Activated naive CD4-positive, alpha-beta T cell treated with anti-CD3 and anti-CD28 coated beads for 36 hours (primary cell): Measurements from ENCODE around the gene FNIP1. TPM values are rescaled to one million over a fixed set of nuclear protein-coding genes. Genes with fewer than 3 reads are reported as not detected.
"Not testable (repeated sequence)": the region's sequence is repeated elsewhere in the genome, so short reads cannot be mapped to it uniquely, and the experiment has no call there.

Source experiments
- CTCF ChIA-PET: fragments of 350-600 bp; sonication (Branson Sonifier 250); formaldehyde crosslinking; loops from one replicate; lab custom pipeline; 2021; ENCODE audit warnings: antibody characterized with exemption; lab: Charles Lee
- DNase-seq: peaks from one replicate; pipeline ENCODE4 v3.0.0-alpha.2; 2020
- H3K27ac Mint-ChIP-seq: one replicate; pipeline ENCODE4 v1.8.0; 2021; ENCODE audit warnings: mild to moderate bottlenecking, mixed read lengths
- H3K27me3 Mint-ChIP-seq: one replicate; pipeline ENCODE4 v1.8.0; 2021; ENCODE audit warnings: low read depth, mixed read lengths
- H3K36me3 Mint-ChIP-seq: one replicate; pipeline ENCODE4 v1.8.0; 2021; ENCODE audit warnings: low read depth, mixed read lengths
- H3K4me1 Mint-ChIP-seq: one replicate; pipeline ENCODE4 v1.8.0; 2021; ENCODE audit warnings: low read depth, mixed read lengths
- H3K4me3 Mint-ChIP-seq: one replicate; pipeline ENCODE4 v1.8.0; 2021; ENCODE audit warnings: mild to moderate bottlenecking, moderate library complexity, mixed read lengths
- H3K9me3 Mint-ChIP-seq: one replicate; pipeline ENCODE4 v1.8.0; 2021; ENCODE audit warnings: mixed read lengths
- intact Hi-C: fragments of 100-400 bp; cut with micrococcal nuclease; formaldehyde crosslinking; loops from one replicate; pipeline ENCODE4 v1.15.1; 2023
- total RNA-seq, 2 experiments: library from RNA; stranded (reverse); gene quantifications; one replicate each; pipeline ENCODE4 v1.2.3, GENCODE V29; 2021

FNIP1 gene
- total RNA-seq, 2 experiments from 2014 or later, result 16.8 to 17.8 TPM

- CTCF ChIA-PET, result no interaction called here
- intact Hi-C loops, result no loop called here
- DNase-seq, result no peak
- H3K27me3 Mint-ChIP-seq, result no peaks in the 10 kb centered on the region
- H3K27ac Mint-ChIP-seq, result no peak overlapping the region
- peaks cover 5% of the 10 kb centered on the region for H3K36me3 Mint-ChIP-seq
- H3K4me3 Mint-ChIP-seq, result no peak overlapping the region
- peaks cover 26% of the 10 kb centered on the region for H3K4me1 Mint-ChIP-seq
- H3K9me3 Mint-ChIP-seq, result no peaks in the 10 kb centered on the region
Measured at GRCh38 chr5:131783874-131784273, 12.9 kb downstream of the FNIP1 start.

GRCh38 chr5:131783357-131783756 lies 13.5 kb downstream of the FNIP1 start:
- DNase-seq, result no peak
- H3K27me3 Mint-ChIP-seq, result no peaks in the 10 kb centered on the region
- no peak overlapping the region for H3K4me3 Mint-ChIP-seq
- H3K27ac Mint-ChIP-seq, result no peak overlapping the region
- H3K36me3 Mint-ChIP-seq, result peaks cover 5% of the 10 kb centered on the region
- H3K4me1 Mint-ChIP-seq, result peaks cover 26% of the 10 kb centered on the region
- CTCF ChIA-PET, result no interaction called here
- intact Hi-C loops, result no loop called here
- H3K9me3 Mint-ChIP-seq, result no peaks in the 10 kb centered on the region

- H3K27me3 Mint-ChIP-seq, result no peaks in the 10 kb centered on the region
- no peak overlapping the region for H3K27ac Mint-ChIP-seq
- peaks cover 26% of the 10 kb centered on the region for H3K4me1 Mint-ChIP-seq
- CTCF ChIA-PET, result no interaction called here
- intact Hi-C loops, result no loop called here
- peaks cover 2% of the 10 kb centered on the region for H3K9me3 Mint-ChIP-seq
- no peak overlapping the region for H3K4me3 Mint-ChIP-seq
- DNase-seq, result no peak
- H3K36me3 Mint-ChIP-seq, result peaks cover 5% of the 10 kb centered on the region
Measured at GRCh38 chr5:131782717-131783116, 14.1 kb downstream of the FNIP1 start.

- H3K27ac Mint-ChIP-seq, intact Hi-C loops, H3K9me3 Mint-ChIP-seq, H3K4me3 Mint-ChIP-seq, DNase-seq, H3K36me3 Mint-ChIP-seq, CTCF ChIA-PET, H3K27me3 Mint-ChIP-seq: not testable (repeated sequence)
- peaks cover 25% of the 10 kb centered on the region for H3K4me1 Mint-ChIP-seq
Measured at GRCh38 chr5:131778141-131778540, 18.7 kb downstream of the FNIP1 start.

- H3K4me1 Mint-ChIP-seq, result peaks cover 23% of the 10 kb centered on the region
- H3K27me3 Mint-ChIP-seq, result no peaks in the 10 kb centered on the region
- no peak for DNase-seq
- intact Hi-C loops, result no loop called here
- peaks cover 2% of the 10 kb centered on the region for H3K9me3 Mint-ChIP-seq
- H3K36me3 Mint-ChIP-seq, result peaks cover under 1% of the 10 kb centered on the region
- CTCF ChIA-PET, result no interaction called here
- no peak overlapping the region for H3K4me3 Mint-ChIP-seq
- H3K27ac Mint-ChIP-seq, result no peak overlapping the region
Measured at GRCh38 chr5:131776450-131776849, 20.4 kb downstream of the FNIP1 start.

GRCh38 chr5:131774652-131775367 lies 22.0 kb downstream of the FNIP1 start:
- no peak for DNase-seq
- intact Hi-C loops, result no loop called here
- Mint-ChIP-seq H3K4me1 (peaks cover 20% of the 10 kb centered on the region), H3K27me3 (no peaks in the 10 kb centered on the region), H3K9me3 (peaks cover 2% of the 10 kb centered on the region), H3K4me3 (no peak overlapping the region), H3K27ac (no peak overlapping the region), H3K36me3 (no peaks in the 10 kb centered on the region)
- CTCF ChIA-PET, result interaction anchor here (1.2 kb wide), 1 partner anchor 288 kb away, joined by 3 read pairs; no protein-coding TSS in a partner anchor

- CTCF ChIA-PET, result interaction anchor here (1.2 kb wide), 1 partner anchor 289 kb away, joined by 3 read pairs; no protein-coding TSS in a partner anchor
- Mint-ChIP-seq H3K27me3 (no peaks in the 10 kb centered on the region), H3K27ac (no peak overlapping the region), H3K9me3 (peaks cover 2% of the 10 kb centered on the region), H3K36me3 (no peaks in the 10 kb centered on the region), H3K4me1 (peaks cover 23% of the 10 kb centered on the region), H3K4me3 (no peak overlapping the region)
- intact Hi-C loops, result no loop called here
- no peak for DNase-seq
Measured at GRCh38 chr5:131773805-131774204, 23.0 kb downstream of the FNIP1 start.

- CTCF ChIA-PET, result no interaction called here
Measured at GRCh38 chr5:131771692-131772091, 25.1 kb downstream of the FNIP1 start.

GRCh38 chr5:131769961-131770360 lies 26.9 kb downstream of the FNIP1 start:
- Mint-ChIP-seq H3K9me3 (peaks cover 1% of the 10 kb centered on the region), H3K4me3 (no peak overlapping the region), H3K27ac (no peak overlapping the region), H3K36me3 (peaks cover 1% of the 10 kb centered on the region), H3K27me3 (no peaks in the 10 kb centered on the region), H3K4me1 (peaks cover 19% of the 10 kb centered on the region)
- CTCF ChIA-PET, result no interaction called here
- no peak for DNase-seq
- intact Hi-C loops, result no loop called here

More at GRCh38 chr5:131771692-131772091, 25.1 kb downstream of the FNIP1 start:
- intact Hi-C loops, result no loop called here
- no peak for DNase-seq
- Mint-ChIP-seq H3K4me3 (no peak overlapping the region), H3K4me1 (peaks cover 17% of the 10 kb centered on the region), H3K9me3 (peaks cover 1% of the 10 kb centered on the region), H3K27me3 (no peaks in the 10 kb centered on the region), H3K27ac (no peak overlapping the region), H3K36me3 (peaks cover 1% of the 10 kb centered on the region)

- H3K4me3 Mint-ChIP-seq, result no peak overlapping the region
- H3K27ac Mint-ChIP-seq, result no peak overlapping the region
- DNase-seq, result no peak
- peaks cover 17% of the 10 kb centered on the region for H3K4me1 Mint-ChIP-seq
- no peaks in the 10 kb centered on the region for H3K27me3 Mint-ChIP-seq
- CTCF ChIA-PET, result no interaction called here
- H3K36me3 Mint-ChIP-seq, result peaks cover 1% of the 10 kb centered on the region
- H3K9me3 Mint-ChIP-seq, result peaks cover 1% of the 10 kb centered on the region
- intact Hi-C loops, result no loop called here
Measured at GRCh38 chr5:131769336-131769735, 27.5 kb downstream of the FNIP1 start.

GRCh38 chr5:131767891-131768290 lies 28.9 kb downstream of the FNIP1 start:
- Mint-ChIP-seq H3K36me3 (peaks cover 8% of the 10 kb centered on the region), H3K4me1 (peaks cover 9% of the 10 kb centered on the region), H3K27ac (no peak overlapping the region), H3K9me3 (peaks cover 6% of the 10 kb centered on the region), H3K27me3 (no peaks in the 10 kb centered on the region), H3K4me3 (no peak overlapping the region)
- DNase-seq, result no peak
- intact Hi-C loops, result no loop called here
- CTCF ChIA-PET, result no interaction called here

GRCh38 chr5:131766689-131767088 lies 30.1 kb downstream of the FNIP1 start:
- Mint-ChIP-seq H3K4me1 (peaks cover 9% of the 10 kb centered on the region), H3K9me3 (peaks cover 8% of the 10 kb centered on the region), H3K27me3 (no peaks in the 10 kb centered on the region), H3K4me3 (no peak overlapping the region), H3K36me3 (peaks cover 10% of the 10 kb centered on the region), H3K27ac (no peak overlapping the region)
- intact Hi-C loops, result no loop called here
- no peak for DNase-seq
- CTCF ChIA-PET, result no interaction called here

- peaks cover 9% of the 10 kb centered on the region for H3K4me1 Mint-ChIP-seq
- peaks cover 10% of the 10 kb centered on the region for H3K9me3 Mint-ChIP-seq
- no peak for DNase-seq
- H3K4me3 Mint-ChIP-seq, result no peak overlapping the region
- CTCF ChIA-PET, result interaction anchor here (0.6 kb wide), 2 partner anchors 176 to 327 kb away, joined by 3 read pairs; no protein-coding TSS in a partner anchor
- intact Hi-C loops, result no loop called here
- peaks cover 10% of the 10 kb centered on the region for H3K36me3 Mint-ChIP-seq
- H3K27ac Mint-ChIP-seq, result no peak overlapping the region
- H3K27me3 Mint-ChIP-seq, result no peaks in the 10 kb centered on the region
Measured at GRCh38 chr5:131765261-131765660, 31.6 kb downstream of the FNIP1 start.
